Ovary (tissue), 9 donors: ENCODE data around the gene GNG10. TPM values are rescaled to one million over a fixed set of nuclear protein-coding genes. Genes with fewer than 3 reads are reported as not detected.

Experiments
- polyA plus RNA-seq, 2 donors: library from polyadenylated mRNA; stranded (reverse); fragments of 200-250 nt in 1 of 2; fragments of 350-450 nt in 1 of 2; fragmentation: Illumina TruSeq in 1 of 2; extraction: RNeasy Lipid Tissue Mini Kit (QIAGEN cat#74804) in 1 of 2; gene quantifications; one replicate each; pipeline ENCODE4 v1.2.3, GENCODE V29; 2013 to 2014
- total RNA-seq, 7 donors: library from RNA; depleted of rRNA in 2 of 7; stranded (reverse); fragments of >200 nt in 2 of 7; fragmentation: NEBNext Ultra II Directional in 3 of 7; extraction: Animal tissue kit (Norgen Biotek cat#: 25700) in 3 of 7; gene quantifications; one replicate each; pipeline versions ENCODE4 v1.1.0 to v1.2.4, GENCODE V29; 2016 to 2023
- donor health status: DM: no; HTN: no; CAD: no; lungs with moderate emphysema.
- donor health status: DM: no; HTN: no; CAD: no.
- donor health status: Bipolar disorder and iron deficiency.
- donor health status: DM: yes; HTN: yes; CAD: no.
- donor health status: DM: no; HTN: no; CAD: no.
- donor health status: DM: yes; HTN: yes; CAD: no.

The GNG10 gene
- total and polyA plus RNA-seq, 9 donors = 19.8 to 45.8 (median 29.3) TPM

Other genes starting within 250 kb of the GNG10 start
- gene ECPAS, start 177.2 kb upstream of the GNG10 start, total RNA-seq = 10 to 100 TPM; 51.3 to 97.6 (median 89.1) TPM
- gene ECPAS, start 177.2 kb upstream of the GNG10 start, polyA plus RNA-seq = 10 to 100 TPM; 23.5 to 55.9 TPM
- gene ZNF483, start 136.4 kb upstream of the GNG10 start, total RNA-seq = 10 to 100 TPM; 21.1 to 55.5 (median 34.5) TPM
- gene ZNF483, start 136.4 kb upstream of the GNG10 start, polyA plus RNA-seq = 1 to 10 TPM; 3.2 to 5.0 TPM
- 10 to 100 TPM; 21.5 to 45.3 (median 31.5) TPM for gene PTGR1, start 62.0 kb upstream of the GNG10 start, total RNA-seq
- 10 to 100 TPM in 1 of 2 donors, 1 to 10 TPM in 1; 7.3 to 16.7 TPM for gene PTGR1, start 62.0 kb upstream of the GNG10 start, polyA plus RNA-seq
- gene DNAJC25, start 30.3 kb upstream of the GNG10 start, total RNA-seq = 10 to 100 TPM in 1 of 7 donors, 1 to 10 TPM in 6; 5.3 to 12.3 (median 7.9) TPM
- 1 to 10 TPM; 5.5 to 8.9 TPM for gene DNAJC25, start 30.3 kb upstream of the GNG10 start, polyA plus RNA-seq
- 1 to 10 TPM in 1 of 7 donors, under 1 TPM in 1, not detected in 5; 0.05 to 1.0 TPM for gene SHOC1, start 133.3 kb downstream of the GNG10 start, total RNA-seq
- gene SHOC1, start 133.3 kb downstream of the GNG10 start, polyA plus RNA-seq = under 1 TPM; 0.02 to 0.15 TPM
- 10 to 100 TPM; 18.6 to 74.1 (median 22.5) TPM for gene UGCG, start 235.2 kb downstream of the GNG10 start, total RNA-seq
- 10 to 100 TPM; 13.1 to 15.5 TPM for gene UGCG, start 235.2 kb downstream of the GNG10 start, polyA plus RNA-seq